GM21576 (cell line): Measurements from ENCODE around the gene EZR.

Experiments used
- ATAC-seq: cut with Tn5 transposase; IDR thresholded peaks from one replicate; pipeline ENCODE4 v1.9.1; 2021; ENCODE audit warnings: mild to moderate bottlenecking, moderate library complexity; ENCODE audit not compliant: unreplicated experiment

The EZR gene

DNA sequence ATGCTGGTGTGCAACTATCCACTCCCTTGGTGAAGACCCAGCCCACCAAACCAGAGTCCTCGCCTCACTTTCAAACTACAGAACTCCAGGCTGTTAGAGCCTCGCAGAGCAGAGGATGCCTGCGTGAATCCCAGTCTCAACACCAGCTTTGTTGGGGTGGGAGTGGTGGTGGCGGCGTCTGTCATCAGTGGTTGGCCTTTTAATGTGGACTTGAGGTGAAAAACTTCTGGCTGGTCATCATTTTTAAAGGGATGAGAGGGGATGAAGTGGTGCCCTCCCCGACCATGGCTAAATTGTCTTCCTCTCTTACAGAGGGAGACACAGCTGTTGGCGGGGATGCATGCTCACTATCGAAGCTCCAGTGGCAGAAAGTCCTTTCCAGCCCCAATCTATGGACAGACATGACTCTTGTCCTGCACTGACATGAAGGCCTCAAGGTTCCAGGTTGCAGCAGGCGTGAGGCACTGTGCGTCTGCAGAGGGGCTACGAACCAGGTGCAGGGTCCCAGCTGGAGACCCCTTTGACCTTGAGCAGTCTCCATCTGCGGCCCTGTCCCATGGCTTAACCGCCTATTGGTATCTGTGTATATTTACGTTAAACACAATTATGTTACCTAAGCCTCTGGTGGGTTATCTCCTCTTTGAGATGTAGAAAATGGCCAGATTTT is 54.9 kb downstream of the EZR start:
- ATAC-seq, result no peak

DNA sequence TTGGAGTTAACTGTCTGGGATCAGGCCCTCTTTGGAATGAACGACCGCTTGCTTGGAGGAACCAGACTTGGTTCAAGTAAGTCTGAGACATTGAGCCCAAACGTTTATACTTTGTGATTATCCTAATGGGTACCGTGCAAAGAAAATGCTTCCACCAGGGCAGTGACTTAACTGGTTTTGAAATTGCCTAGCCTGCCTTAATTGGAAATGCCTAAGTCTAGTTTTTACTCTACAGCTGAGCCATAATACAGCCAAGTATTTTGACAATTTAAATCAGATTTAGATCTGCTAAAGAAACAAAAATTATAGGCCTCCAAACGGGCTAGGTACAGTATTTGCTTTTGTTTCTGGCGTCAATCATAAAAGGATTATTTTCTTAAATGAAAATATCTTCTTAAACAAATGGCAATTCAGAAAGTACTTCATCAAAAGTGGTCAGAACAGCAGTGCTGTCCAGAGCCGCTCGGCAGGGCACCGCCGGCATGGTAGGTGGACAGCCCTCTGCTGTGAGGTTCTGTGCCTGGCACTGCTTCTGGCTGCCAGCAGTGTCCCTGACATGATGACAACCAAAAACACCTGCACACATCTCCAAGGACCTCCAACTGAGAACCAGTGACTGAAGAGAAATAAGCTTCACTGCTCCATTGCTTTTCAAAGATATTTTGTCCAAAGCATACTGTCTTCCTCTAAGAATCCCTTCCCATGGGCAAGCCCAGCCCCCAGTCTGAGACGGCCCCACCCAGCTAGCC is 55.6 kb downstream of the EZR start:
- ATAC-seq, result no peak

DNA sequence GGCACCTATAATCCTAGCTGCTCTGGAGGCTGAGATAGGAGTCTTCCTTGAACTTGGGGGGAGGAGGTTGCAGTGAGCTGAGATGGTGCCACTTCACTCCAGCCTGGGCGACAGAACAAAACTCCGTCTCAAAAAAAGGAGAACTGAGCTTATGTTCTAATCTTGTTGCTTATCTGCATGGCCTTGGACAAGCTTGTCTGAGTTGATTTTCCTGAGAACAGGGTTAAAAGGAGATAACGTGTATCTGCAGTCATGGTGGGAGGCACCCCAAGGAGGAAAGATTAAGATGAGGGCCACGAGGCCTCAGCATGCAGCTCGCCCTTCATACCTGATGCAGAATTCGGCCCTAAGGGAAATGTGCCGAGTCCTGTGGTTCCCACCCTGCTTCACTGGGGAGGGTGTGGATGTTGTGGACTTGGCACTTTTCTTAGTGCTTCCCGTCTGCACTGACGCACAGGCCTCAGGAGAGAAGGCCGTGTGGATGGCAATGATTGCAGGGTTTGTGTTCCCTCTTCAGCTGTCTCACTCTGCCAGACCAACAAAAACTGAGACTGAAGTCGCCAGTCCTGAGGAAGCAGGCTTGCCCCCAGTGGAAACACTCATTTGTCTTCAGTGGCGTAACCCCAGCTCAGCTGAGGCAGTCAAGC is 56.3 kb downstream of the EZR start:
- ATAC-seq, result no peak

DNA sequence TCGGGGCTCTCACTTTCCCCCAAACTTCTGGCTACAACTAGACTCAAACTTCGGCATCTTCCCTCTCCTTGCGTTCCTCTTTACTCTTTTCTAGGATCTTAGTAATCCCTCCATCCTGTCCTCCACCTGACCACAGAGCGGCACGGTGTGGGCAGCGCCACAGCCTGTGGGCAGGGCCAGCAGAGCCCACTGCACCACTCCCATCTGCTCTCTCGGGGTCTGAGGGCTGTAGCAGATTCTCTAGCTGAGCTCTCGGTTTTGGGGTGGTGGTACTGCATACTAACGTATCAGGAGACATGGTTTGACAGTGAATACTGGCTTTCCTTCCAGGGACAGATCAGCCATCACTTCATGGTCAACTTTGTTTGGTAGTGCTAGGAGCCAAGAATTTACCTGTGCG is 57.4 kb downstream of the EZR start:
- no peak for ATAC-seq

DNA sequence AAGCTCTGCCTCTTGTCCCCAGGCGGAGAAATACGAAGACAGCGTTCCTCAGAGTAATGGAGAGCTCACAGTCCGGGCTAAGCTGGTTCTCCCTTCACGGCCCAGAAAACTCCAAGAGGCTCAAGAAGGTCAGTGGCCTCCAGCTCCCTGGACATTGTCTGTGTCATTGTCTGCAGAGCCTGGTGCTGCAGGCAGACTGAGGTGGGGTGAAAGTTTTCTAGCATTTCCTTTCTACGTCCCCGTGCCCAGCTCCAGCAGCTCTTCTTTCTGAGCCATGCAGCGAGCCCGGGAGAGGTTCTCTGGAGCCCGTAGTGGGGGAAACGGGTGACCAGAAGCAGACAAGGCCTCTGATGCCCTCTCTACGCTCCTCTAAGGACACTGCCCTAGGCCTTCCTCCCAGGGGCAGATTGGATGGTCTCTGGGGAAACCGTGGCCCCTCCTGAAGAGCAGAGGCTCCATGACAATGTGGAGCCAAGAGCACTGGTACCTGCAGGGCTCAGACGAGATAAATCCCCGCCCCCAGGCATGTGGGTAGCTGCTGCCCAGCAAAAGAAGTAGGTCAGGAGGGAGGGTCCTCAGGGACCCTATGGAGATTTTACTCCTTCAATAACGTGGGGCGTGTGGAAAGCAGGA is 58.4 kb downstream of the EZR start:
- no peak for ATAC-seq

DNA sequence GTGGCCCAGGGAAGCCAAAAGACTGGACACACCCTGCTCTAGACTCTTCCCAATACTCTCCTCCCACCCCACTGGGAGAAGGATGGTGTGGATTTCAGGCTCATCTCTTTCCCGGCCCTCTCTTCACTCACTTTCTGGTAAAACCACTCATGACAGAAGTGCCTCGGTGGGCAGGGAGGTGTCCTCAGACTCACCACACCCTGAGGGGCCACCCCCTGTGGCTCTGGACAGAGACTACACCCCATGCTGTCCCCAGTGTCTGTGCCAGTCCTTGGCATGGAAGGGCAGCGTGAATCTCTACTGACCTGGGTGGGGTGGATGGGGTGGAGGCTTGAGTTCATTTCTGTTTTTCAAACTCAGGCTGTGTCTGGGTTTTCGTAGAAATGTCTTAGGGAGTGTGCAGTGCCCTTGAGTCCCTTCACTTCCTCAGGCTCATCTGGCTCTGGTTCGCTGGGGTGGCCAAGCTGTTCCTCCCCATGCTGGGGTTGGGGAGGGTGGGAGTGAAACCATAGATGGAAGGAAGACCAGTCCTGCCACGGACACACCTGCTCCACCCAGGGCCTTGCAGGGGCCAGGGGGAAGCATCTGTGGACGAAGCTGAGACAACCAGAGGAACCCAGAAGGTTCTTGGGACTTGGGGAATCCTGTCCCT is 59.1 kb downstream of the EZR start:
- no peak for ATAC-seq

DNA sequence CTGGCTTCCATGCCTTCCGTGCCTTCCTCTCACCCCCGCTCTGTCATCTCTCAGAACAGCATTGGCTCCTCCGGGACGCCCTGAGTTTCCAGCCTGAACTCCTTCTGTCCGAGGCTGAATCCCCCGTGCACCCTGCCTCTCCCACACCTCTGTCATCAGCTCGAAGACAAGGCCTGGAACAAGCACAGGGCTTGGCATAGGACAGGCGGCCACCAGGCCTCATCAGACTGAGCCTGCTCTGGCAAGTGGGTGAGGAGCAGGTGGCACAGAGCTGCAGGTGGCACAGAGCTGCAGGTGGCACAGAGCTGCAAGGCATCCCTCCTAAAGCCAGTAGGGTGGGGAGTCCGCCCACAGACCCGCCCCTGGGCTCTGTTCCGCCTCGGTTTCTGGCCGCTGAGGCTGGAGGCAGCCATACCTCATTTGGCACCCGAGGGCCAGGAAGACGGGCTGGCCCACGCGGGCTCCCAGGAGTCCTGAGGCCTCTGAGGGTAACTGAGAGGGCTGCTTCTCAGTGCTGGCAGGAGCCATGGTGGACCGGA is 60.2 kb downstream of the EZR start:
- ATAC-seq, result no peak

DNA sequence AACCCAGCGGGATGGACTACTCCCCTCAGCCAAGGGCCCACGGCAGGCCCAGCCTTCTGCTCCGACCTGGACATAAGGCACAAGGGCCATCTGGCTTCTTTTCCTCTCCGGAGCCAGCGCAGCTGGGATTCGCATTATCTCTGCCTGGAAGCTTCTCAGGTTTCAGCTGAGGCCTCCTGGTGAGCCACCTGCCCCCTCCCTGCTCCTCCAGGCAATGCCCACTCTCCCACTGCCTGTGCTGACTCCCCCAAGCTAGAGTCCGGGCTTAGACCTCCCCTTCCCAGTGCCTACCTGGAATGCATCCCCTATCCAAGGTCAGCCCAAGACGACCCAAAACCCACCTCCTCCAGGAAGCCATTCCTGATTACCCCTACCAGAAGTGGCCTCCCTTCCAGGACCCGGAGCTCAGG is 60.7 kb downstream of the EZR start:
- no peak for ATAC-seq

DNA sequence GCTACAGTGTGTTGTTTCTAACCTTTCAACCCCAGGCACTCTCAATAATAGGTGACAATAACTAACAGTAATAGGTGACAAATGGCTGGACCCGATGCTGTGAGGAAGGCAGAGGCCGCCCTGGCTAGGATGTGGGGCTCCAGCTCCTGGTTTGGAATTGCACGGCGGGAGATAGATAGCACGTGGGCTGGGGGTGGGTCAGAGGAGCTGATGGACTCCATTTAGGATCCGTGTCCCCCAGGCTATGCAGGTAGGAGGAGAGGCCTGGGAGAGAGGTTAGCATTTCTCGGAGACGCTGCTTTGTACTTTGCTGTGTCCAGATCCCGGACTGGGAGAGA is 61.4 kb downstream of the EZR start:
- no peak for ATAC-seq

DNA sequence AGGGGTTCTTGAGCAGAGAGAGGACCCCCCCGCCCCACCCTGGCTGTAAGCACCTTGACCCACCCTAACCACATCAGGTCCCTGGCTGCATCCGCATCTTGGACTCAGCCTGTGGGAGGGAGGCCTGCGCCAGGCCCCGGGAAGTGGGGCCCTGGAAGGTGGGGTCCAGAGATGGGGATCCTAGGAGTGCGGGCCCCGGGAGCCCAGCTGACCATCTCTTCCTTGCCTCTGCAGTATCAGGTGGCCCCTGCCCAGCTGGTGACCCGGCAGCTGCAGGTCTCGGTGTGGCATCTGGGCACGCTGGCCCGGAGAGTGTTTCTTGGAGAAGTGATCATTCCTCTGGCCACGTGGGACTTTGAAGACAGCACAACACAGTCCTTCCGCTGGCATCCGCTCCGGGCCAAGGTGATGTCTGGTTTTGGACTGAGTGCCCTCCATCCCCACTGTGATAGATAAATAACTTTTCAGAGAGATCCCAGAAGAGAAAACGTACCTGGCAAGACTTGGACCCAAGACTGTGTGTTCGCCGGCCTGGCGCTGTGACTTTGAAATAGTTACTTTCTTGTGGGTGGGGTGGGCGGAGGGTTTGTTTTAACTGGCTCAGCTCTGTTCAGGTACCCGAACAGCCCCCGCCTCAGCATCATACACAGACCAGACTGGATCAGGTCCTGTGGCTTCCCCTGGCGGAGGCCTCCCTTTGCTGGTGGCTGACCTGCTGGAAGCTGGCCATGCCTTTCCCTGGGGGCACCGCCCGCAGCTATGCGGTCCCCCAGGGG is 62.0 kb downstream of the EZR start:
- no peak for ATAC-seq

DNA sequence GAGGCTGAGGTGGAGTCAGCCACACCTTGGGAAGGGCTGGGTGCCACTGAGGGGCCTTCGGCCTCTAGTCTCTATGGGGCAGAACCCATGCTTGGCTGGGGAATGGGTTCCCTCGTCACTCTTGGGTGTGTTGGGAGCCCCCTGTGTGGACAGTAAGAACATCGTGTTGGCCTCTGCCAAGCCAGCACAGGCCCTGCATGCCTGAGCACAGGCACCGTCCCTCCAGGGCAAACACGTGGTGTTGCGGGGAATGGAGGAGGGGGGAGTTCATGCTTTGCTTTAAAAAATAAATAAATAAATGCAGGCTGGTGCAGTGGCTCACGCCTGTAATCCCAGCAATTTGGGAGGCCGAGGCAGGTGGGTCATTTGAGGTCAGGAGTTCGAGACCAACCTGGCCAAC is 63.0 kb downstream of the EZR start:
- ATAC-seq, result no peak

DNA sequence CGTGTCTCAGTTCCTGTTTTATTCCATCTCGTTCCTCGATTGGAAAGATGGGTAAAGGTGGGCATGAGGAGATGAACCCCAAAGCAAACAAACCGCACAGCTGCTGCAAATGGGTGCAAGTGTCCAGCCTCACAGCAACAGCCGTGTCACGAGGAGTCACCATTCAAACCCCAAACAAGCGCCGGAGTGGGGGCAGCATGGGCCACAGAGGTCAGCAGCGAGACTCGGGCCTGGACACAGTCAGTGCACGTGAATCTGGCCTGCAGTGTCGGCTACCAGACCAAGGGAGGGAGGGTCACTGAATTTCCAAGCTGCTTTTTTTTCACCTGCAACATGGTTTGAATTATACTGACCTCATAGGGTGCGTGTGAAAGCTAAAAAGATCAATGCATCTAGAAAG is 63.5 kb downstream of the EZR start:
- no peak for ATAC-seq

DNA sequence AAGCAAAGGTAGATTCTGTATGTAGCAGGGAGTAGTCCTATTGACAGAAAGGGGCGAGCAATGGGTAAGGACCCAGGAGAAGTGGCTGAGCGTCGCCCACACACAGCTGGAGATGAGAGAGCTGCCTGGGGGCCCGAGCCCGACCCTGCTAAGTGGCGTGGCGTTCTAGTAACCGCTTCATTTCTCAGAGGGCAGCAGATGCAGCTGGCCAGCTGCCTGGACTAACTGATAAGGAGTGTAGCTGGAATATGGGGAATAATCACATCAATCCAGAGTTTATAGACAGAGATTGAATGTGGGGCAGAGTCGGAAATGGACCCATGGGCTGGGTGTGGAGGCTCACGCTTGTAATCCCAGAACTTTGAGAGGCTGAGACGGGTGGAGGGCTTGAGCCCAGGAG is 64.4 kb downstream of the EZR start:
- no peak for ATAC-seq

DNA sequence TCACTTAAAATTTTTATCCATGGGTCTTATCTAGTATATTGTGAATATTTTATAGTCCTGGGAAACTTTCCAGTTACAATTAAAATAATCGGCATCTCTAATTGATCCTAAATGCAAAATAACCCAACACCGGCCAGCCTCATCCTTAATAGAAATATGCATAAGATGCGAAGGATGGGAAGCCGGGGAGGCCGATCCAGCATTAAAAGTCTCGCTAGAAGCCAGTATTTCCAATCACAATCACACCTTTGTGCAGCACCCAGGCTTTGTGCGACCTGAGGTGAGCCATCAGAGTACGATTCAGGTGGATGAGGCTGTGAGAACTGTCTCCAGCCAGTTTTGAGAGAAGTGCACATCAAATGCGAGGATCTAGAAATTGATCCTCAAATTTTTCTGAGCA is 65.4 kb downstream of the EZR start:
- no peak for ATAC-seq

DNA sequence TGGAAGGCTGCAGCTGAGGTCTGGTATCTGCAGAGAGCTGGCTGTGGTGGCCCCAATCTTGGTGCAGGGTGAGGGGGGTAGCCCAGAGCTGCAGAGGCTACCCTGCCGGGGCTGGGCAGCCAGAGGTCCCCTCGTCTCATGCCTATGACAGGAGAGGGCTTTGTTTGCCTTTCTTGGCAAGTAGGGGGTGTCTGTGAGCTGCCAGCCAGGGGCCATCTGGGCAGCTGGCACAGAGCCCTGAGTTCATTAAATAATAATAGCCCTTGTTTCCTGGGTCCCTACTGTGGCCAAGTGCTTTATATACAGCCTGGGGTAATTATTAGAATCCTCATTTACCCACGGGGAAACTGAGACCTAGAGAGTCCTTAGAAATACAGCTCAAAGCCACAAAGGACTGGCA is 66.6 kb downstream of the EZR start:
- ATAC-seq, result no peak

DNA sequence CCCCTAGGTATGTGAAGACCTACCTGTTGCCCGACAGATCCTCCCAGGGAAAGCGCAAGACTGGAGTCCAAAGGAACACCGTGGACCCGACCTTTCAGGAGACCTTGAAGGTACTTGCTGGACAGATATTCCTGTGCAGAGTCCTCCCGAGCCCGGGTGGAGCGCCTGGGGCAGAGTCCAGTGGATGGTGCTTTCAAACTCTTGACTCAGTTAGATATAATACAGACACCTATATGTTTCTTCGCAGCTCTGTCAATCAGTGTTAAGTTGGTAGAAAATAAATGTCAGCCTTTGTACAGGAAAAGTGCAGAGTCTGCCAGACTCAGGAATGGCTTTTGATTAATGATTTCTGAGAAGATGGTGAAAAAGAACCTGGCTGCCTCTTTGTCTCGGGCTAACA is 67.2 kb downstream of the EZR start:
- no peak for ATAC-seq

DNA sequence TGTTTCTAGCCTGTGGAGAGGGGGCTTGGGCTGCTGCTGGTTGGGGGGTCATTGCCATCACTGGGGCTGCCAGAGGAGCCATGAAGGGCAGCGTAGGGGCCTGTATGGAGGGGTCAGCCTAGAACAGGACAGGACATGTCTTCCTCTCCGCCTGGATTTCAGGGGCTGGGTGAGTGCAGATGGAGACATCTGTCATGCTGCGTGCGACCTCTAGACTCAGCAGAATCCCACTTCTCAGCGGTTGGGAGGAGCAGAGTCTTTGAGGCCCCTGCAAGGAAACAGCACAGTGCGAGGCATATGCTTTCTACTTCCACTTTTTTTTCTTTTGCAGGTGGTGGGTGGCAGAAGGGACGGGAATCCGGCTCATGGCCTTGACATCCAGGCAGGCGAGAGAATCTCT is 67.9 kb downstream of the EZR start:
- no peak for ATAC-seq

DNA sequence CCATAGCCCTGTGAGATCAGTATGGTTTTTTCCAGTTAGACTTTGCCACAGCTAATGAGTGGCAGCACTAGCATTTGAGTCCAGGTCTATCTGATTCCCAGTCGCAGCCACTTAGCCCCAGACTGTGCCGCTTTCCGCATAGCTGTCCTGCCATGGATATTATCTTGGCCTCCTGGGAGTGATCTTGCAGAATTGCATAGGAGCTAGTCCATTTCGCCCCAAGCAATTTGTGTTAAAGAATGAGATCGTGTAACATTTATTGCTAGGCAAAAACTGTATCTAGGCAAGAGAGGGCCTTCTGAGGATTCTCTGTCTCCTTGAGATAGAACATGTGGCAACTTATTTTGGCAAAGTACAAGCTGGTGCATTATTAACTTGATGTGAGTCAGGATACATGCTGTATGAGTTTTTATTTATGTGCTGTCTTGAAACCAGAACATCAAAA is 74.2 kb downstream of the EZR start:
- ATAC-seq, result no peak

DNA sequence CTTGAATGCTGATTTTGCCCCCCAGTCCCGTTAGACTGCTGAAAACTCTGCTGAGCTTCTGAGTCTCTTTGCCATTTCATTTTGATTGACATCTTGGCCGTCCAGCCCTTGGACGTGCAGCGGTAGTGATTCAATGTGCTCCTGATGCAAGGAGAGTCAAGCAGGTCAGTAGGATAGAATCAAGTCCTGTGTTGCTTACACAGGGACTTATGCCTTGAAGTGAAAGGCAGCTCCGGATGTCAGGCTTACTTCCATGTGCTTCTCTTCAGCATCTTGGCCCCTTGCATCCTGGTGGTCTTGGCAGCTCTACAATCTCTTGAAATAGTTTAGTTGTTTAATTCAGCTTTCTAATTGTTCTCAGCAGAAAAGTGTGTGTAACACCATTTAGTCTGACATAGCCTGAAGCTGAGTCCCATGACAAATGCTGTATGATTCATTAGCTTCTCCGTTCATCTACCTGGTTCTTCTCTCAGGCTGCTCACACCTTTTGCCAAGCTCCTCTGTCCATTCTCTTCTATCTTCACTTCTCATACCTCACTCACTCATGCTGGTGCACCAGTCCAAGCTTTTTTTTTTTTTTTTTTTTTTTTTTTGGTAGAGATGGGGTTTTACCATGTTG is 76.0 kb downstream of the EZR start:
- no peak for ATAC-seq

DNA sequence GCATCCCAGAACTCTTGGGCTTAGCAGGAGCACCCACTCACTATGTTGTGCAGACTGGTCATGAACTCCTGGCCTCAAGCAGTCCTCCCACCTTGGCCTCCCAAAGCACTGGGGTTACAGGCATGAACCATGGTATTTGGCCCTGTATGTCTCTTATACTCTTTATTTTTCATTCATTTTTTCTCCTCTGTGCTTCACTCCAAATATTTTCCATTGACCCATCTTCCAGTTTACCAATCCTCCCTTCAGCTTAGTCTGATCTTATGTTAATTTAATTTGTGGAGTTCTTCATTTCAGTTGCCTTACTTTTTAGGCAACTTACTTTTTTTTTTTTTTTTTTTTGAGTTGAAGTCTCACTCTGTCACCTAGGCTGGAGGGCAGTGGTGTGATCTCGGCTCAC is 79.5 kb downstream of the EZR start:
- no peak for ATAC-seq
